Colonic mucosa (tissue), 4 donors: ENCODE measurements around the gene ORAI1. TPM values are rescaled to one million over a fixed set of nuclear protein-coding genes. Genes with fewer than 3 reads are reported as not detected.

ENCODE experiments used
- DNase-seq: peaks from one replicate; pipeline ENCODE4 v3.0.0-alpha.2; 2020
- H3K27ac ChIP-seq: fragments of 200-600 bp; one replicate; pipeline ENCODE4 v1.8.0; 2021
- H3K27me3 ChIP-seq: fragments of 200-600 bp; one replicate; pipeline ENCODE4 v1.8.0; 2021
- H3K36me3 ChIP-seq: fragments of 200-600 bp; one replicate; pipeline ENCODE4 v1.8.0; 2021
- H3K4me1 ChIP-seq: fragments of 200-600 bp; one replicate; pipeline ENCODE4 v1.8.0; 2021; ENCODE audit warnings: mild to moderate bottlenecking
- H3K4me3 ChIP-seq: fragments of 200-600 bp; one replicate; pipeline ENCODE4 v1.8.0; 2021
- H3K9ac ChIP-seq, 2 donors: one replicate each; pipeline ENCODE4 v1.7.0; 2013; ENCODE audit warnings: control low read depth in 2 of 2, low read depth in 2 of 2, low read length in 2 of 2
- H3K9me3 ChIP-seq: fragments of 200-600 bp; one replicate; pipeline ENCODE4 v1.8.0; 2021
- intact Hi-C: fragments of 100-400 bp; cut with DNase I; formaldehyde crosslinking; loops from one replicate; pipeline ENCODE4 v1.14.1; 2022
- total RNA-seq, 2 donors: library from RNA; stranded (reverse); fragmentation: NEBNext Ultra II Directional in 1 of 2; extraction: Animal tissue kit (Norgen Biotek cat#: 25700) in 1 of 2; gene quantifications; one replicate each; pipeline ENCODE4 v1.2.1, GENCODE V29; 2021
- TF ChIP-seq, protein P1 (sequence below): fragments of 200-600 bp; IDR thresholded peaks from one replicate; pipeline ENCODE4 v1.8.0; 2022; ENCODE audit warnings: antibody characterized with exemption, mild to moderate bottlenecking
- donor health status: healthy.
- donor health status: DM: no; HTN: no; CAD: no.
- donor health status: DM: no; HTN: no; CAD: no.

ORAI1 gene
- total RNA-seq, 2 donors from 2014 or later: 14.6 to 23.5 TPM

GRCh38 chr12:121641343-121641630 is 15.0 kb downstream of the ORAI1 start:
- intact Hi-C loops: no loop called here
- no peaks in the 10 kb centered on the region for H3K4me1 ChIP-seq
- no peaks in the 10 kb centered on the region for H3K27me3 ChIP-seq
- H3K9me3 ChIP-seq: no peaks in the 10 kb centered on the region
- no peak overlapping the region for H3K9ac ChIP-seq
- no peaks in the 10 kb centered on the region for H3K36me3 ChIP-seq
- no peak overlapping the region for H3K4me3 ChIP-seq
- DNase-seq: no peak
- no peak overlapping the region for H3K27ac ChIP-seq
- TF ChIP-seq, protein P1, sequence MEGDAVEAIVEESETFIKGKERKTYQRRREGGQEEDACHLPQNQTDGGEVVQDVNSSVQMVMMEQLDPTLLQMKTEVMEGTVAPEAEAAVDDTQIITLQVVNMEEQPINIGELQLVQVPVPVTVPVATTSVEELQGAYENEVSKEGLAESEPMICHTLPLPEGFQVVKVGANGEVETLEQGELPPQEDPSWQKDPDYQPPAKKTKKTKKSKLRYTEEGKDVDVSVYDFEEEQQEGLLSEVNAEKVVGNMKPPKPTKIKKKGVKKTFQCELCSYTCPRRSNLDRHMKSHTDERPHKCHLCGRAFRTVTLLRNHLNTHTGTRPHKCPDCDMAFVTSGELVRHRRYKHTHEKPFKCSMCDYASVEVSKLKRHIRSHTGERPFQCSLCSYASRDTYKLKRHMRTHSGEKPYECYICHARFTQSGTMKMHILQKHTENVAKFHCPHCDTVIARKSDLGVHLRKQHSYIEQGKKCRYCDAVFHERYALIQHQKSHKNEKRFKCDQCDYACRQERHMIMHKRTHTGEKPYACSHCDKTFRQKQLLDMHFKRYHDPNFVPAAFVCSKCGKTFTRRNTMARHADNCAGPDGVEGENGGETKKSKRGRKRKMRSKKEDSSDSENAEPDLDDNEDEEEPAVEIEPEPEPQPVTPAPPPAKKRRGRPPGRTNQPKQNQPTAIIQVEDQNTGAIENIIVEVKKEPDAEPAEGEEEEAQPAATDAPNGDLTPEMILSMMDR: no peak

- Histone ChIP-seq H3K4me3 (no peak overlapping the region), H3K4me1 (no peaks in the 10 kb centered on the region), H3K9me3 (no peaks in the 10 kb centered on the region), H3K27ac (no peak overlapping the region), H3K27me3 (no peaks in the 10 kb centered on the region), H3K9ac (no peak overlapping the region), H3K36me3 (no peaks in the 10 kb centered on the region)
- DNase-seq: no peak
- intact Hi-C loops: no loop called here
- TF ChIP-seq, protein P1: no peak
These were observed 22.2 kb downstream of the ORAI1 start for GRCh38 chr12:121648458-121649028.

GRCh38 chr12:121649322-121649721 is 23.0 kb downstream of the ORAI1 start:
- intact Hi-C loops: no loop called here
- no peak overlapping the region for H3K27ac ChIP-seq
- no peaks in the 10 kb centered on the region for H3K4me1 ChIP-seq
- TF ChIP-seq, protein P1: no peak
- no peak for DNase-seq
- no peaks in the 10 kb centered on the region for H3K36me3 ChIP-seq
- H3K27me3 ChIP-seq: no peaks in the 10 kb centered on the region
- no peak overlapping the region for H3K4me3 ChIP-seq
- no peaks in the 10 kb centered on the region for H3K9me3 ChIP-seq
- no peak overlapping the region for H3K9ac ChIP-seq

GRCh38 chr12:121649819-121650353 is 23.6 kb downstream of the ORAI1 start:
- no peak overlapping the region for H3K4me3 ChIP-seq

GRCh38 chr12:121651320-121651719 is 25.0 kb downstream of the ORAI1 start:
- no peak overlapping the region for H3K4me3 ChIP-seq
- H3K27me3 ChIP-seq: no peaks in the 10 kb centered on the region
- no peaks in the 10 kb centered on the region for H3K4me1 ChIP-seq
- TF ChIP-seq, protein P1: no peak
- H3K27ac ChIP-seq: no peak overlapping the region
- no peak overlapping the region for H3K9ac ChIP-seq
- no peaks in the 10 kb centered on the region for H3K36me3 ChIP-seq
- H3K9me3 ChIP-seq: no peaks in the 10 kb centered on the region
- DNase-seq: no peak
- intact Hi-C loops: no loop called here

More at GRCh38 chr12:121649819-121650353, 23.6 kb downstream of the ORAI1 start:
- Histone ChIP-seq H3K36me3 (no peaks in the 10 kb centered on the region), H3K9ac (no peak overlapping the region), H3K9me3 (no peaks in the 10 kb centered on the region), H3K4me1 (no peaks in the 10 kb centered on the region), H3K27me3 (no peaks in the 10 kb centered on the region), H3K27ac (no peak overlapping the region)
- TF ChIP-seq, protein P1: no peak
- intact Hi-C loops: no loop called here
- no peak for DNase-seq
